Measurements from ENCODE around the gene TRIM14.
"Not testable (repeated sequence)": the region's sequence is repeated elsewhere in the genome, so short reads cannot be mapped to it uniquely, and the experiment has no call there.

The TRIM14 gene

DNA sequence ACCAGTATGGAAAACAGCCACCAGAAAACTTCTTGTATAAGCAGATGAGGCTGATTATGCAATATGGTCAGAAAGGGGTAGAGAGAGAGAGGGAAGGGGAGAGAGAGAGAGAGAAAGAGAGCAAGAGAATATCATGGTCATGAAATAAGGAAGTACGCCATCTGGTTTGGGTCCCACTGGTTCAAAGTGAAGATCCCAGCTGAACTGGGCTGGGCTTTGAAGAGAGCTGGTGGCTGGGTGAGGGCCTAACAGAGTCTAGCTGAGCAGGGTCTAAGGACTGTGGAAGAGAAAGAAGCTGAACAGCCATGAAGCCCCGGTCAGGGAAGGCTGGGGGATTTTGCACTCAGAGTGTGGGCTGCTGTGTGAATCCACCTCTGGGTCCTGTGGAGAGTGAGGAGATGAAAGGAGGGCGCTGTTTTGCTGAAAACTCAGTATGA, 14.6 kb downstream of the TRIM14 start:
- no peak for DNase-seq

DNA sequence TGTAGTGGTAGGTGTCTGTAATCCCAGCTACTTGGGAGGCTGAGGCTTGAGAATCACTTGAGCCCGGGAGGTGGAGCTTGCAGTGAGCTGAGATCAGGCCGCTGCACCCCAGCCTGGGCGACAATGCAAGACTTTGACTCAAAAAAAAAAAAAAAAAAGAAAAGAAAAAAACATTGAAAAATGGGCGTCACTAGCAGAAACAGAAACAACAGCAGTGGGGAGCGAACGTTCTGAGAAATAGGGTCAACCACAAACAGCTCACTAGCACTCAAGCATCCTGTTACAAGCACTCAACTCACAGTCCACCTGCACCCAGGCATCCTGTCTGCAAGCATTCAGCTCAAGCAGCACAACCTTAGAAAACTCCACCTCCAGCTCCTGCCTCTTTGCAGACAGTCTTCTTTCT, 17.2 kb downstream of the TRIM14 start:
- peak; percentile 70 to 77 for DNase-seq

DNA sequence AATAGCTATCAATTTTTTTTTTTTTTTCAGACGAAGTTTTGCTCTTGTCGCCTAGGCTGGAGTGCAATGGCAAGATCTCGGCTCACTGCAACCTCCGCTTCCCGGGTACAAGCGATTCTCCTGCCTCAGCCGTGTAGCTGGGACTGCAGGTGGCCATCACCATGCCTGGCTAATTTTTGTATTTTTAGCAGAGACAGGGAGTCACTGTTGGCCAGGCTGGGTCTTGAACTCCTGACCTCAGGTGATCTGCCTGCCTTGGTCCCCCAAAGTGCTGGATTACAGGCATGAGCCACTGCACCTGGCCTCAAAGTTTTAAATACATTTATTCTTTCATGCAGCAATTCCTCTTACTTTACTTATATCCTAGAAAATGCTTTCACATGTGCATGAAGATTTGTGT, 17.6 kb downstream of the TRIM14 start:
- DNase-seq = no peak

DNA sequence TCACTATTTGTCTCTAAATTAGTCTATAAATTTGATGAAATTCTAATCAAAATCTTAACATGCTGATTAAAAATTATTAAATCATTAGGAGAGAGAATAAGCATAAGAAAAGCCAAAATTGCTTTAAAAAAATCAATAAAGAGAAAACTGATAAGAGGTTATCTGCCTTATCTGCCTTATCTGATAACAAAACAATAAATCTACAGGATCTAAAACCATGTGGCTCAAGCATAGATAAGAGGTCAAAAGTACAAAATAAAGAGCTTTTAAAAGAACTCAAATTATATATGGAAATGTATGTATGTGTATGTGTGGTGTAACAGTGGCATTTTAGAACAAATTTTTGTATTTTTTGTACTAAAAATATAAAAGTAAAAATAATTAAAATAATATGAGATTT, 18.6 kb downstream of the TRIM14 start:
- no peak for DNase-seq

DNA sequence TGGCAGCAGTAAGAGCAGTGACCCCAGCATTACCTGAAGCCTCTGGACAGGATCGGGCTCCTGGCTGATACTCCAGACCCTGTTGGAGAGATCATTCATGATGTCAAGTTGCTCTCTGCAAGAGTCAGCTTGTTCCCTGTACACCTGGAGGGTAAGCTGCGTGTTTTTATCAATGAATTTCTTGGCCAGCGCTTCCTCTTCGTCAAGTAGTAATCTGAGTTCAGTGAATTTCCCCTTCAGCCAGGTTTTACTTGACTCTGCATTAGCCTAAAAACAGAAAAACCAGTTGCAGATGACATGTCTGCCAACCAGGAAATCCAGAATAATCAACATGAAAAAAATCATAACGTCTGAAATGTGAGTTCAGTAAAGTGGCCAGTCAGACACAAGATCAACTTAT, 19.1 kb downstream of the TRIM14 start:
- DNase-seq = no peak

DNA sequence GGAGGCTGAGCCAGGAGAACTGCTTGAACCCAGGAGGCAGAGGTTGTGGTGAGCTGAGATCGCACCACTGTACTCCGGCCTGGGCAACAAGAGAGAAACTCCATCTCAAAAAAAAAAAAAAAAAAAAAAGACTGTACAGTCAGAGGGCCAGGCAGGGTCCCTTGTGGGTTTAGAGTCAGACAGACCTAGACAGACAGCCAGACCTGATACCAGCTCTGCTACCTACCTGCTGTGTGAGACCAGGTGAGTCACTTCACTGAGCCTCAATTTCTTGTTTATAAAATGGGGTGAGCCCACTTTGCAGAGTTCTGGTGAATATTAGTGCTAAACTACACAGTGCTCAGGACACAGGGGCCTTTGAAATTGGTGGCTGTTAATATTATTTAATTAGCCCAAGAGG, 19.7 kb downstream of the TRIM14 start:
- no peak for DNase-seq

DNA sequence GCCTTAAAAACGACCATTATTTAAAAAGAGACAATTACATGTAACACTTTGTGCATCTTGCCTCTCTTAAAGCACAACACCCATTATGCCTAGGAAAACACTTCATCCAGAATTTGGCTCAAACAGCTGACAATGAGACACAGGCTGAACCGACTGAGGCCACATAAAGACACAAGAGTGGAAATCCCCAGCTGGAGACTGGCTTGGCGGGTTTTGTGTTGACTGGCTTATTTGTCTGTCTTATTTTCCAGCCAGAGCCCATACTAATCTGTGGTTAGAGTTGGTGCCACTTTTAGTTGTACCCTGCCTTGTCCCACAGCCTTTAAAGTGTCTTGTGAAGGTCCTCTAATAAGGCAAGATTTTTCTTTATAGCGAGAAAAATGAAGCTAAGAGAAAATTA, 21.2 kb downstream of the TRIM14 start:
- DNase-seq = peak; percentile 43 to 61

DNA sequence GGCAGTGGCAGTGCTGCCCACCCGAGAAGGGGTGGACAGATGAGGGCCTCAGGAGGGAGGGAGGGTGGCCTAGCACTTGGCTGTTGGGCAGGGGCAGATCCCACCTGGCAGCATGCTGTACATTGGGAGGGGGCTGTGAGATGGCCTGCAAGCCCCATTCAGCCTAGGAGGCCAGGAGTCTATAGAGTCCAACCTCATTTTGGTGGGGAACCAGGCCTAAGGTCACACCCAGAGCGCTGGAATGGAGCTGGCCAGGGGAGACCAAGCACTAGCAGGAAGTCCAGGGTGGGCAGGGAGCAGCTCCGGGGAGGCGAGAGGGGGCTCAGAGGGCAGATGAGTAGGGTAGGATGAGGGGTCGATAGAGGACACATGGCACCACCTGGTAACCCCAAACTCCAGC, 22.9 kb downstream of the TRIM14 start:
- DNase-seq = no peak

DNA sequence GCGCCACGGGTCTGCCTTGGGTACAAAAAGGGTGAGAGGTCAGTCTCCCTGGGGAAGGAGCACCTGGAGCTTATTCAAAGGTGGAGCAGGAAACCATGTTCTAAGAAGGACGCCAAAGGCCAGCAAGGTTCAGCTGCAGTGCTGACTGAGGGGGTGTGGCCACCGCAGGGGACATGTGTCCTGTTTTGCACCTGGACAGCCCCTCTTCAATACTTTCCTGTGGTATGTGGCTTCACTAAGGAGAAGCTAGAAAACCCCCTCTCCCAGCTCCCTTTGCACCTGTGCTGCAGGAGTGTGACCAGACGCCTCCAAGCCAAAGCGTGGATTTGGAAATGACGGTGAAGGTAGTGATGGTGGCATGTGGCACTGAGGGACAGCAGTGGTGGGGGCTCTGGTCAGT, 23.6 kb downstream of the TRIM14 start:
- DNase-seq = no peak

DNA sequence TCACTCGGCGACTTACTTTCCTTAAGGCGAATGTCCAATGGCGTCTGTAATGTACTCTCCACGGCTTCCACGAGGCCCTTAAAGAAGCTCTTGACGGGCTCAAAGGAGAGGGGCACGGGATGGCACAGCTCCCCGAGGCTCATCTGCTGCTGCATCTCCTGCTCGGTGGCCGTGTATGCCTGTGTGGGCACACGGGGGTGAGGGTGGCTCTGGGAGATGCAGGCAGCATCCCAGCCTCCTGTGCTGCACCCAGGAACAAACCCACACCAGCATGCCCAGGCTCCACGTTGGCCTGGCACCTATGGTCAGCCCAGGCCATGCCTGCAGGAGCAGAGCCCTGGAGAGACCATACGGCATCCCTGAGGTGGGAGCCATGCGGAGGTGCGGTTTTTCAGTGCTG, 24.2 kb downstream of the TRIM14 start:
- DNase-seq = no peak

DNA sequence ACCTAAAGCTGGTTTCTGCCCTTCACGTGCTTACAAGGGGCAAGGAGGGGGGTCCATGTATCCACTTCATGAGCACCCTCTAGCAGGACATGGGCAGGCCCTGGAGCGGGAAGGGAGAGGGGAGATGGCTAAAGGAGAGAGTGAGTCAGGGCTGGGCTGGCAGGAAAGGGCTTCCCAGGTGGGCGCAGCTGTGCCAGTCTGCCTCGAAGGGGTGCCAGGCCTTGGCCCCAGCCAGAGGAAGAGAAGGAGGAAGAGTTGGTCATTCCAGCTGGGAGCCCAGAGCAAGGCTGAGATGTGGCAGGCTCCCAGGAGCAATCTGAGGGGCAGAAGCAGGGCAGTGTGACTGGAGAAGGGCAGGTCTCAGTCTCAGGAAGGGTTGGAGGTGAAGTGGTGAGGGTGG, 24.7 kb downstream of the TRIM14 start:
- DNase-seq = no peak

DNA sequence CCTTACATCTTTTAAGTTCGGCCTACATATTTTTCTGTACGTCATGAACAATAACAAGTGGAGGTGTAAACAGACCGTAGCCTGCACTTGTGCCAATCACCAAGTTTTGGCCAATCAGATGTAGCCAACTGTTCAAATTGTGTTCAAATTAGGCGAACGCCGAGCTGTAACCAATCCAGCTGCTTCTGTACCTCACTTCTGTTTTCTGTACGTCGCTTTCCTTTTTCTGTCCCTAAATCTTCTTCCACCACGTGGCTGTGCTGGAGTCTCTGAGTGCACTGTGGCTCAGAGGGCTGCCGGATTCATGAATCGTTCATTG, 26.4 kb downstream of the TRIM14 start:
- no peak for DNase-seq

DNA sequence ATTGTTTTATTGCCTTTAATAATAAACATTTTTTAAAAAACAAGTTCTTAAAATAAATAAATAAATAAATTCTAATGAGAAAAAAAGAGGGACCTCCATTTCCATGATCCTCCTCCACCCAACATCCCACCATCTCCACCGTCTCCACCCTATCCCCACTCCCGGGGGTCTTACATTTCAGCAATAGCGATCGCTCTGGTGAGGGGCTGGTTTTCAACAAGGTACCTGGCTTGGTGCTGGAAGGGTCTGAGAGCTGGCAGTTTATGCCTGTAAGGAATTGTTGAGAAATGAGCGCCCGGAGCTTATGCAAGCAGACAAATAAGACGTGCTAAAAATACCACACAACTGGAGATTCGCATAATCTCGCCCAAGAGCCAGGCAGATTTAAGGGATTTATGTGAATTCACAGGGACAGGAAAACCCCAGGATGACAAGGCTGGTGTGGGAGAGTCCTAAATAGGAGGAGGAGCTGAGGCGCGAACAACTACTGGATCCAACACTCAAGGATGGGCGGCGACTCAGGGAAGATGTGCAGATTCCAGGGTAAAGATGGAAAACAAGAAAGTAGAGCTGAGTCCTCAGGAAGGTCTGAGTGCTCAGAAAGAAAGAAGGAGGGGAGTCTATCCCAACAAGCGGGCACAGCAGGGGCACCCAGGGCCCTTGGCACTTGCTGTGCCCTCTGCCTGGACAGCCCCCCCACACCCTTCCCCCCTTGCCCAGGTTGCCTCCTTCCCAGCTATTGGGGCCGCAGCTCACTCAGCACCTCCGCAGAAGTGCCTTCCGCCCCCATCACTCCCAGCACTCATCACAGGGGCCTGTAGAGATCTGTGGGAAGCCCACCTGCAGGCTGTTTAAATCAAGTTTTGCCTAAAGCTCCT, 27.0 kb downstream of the TRIM14 start:
- DNase-seq = no peak

DNA sequence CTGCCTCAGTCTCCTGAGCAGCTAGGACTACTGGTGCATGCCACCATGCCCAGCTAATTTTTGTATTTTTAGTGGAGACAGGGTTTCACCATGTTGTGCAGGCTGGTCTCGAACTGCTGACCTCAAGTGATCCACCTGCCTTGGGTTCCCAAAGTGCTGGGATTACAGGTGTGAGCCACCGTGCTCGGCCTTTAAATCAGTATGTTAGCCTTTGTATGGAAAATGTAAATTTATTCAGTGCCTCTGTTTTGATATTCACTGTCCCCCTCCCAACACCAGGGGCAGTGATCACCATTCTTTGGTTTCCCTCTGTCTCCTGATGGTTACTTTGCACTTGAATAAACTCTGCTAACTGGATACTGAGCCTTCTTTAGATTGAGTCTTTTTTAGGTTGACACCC, 28.3 kb downstream of the TRIM14 start:
- not testable (repeated sequence) for DNase-seq

DNA sequence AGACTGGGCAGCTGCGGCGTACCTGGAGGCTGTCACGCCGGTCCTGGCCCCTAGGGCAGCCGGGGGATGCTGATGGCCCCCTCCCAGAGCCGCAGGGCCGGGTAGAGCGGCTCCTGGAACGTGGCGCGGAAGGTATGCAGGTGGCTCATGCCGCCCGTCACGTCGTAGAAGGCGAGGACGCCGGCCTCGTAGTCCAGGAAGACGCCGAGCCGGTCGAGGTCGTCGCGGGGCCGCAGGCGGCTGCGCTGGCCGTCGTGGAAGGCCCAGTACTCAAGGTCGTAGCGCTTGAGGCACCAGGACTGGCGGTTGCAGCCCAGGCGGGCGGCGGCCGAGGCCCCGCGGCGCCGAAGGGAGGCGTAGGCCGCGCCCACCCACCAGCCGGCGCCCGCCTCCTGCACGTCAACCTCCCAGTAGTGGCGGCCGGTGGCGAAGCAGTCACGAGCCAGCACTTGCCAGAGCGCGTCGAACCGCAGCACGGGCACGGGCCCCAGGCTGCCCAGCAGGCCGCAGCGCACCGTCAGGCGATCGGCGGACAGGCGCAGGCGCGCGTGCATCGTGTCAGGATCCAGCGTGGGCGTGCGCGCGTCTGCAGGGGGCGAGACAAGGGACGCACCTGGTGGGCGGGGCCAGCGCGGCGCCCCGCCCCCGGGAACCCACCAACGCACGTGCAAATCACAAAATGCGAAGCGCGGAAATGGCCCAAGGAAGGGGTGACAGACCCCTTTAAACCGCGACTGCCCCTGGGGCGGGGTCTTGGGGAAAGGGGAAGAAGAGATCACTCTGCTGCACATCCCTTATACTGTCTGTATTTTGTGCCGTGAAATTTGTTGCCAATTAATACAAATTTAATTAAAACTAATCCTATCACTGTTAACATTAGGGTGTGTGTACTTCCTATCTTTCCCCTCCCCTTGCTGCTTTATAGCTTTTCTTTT, 31.3 kb downstream of the TRIM14 start:
- DNase-seq = no peak

DNA sequence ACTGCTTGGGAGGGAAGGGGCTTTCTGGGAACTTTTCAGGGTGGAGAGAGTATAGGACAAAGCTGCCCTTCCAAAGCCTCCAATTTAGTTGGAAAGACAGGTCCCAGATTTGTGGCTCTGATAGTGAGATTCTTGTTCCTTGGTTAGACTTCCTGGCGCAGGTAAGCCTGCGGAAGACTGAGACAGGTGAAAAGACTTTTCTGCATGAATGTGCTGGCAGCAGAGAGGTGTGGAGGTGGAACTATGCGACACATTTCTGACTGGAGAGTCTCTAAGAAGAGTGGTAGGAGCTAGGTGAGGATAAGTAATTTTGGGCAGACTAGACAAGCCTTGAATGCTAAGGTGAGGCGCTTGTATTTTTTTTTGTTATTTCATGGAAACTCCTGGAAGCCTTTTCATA, 32.6 kb downstream of the TRIM14 start:
- no peak for DNase-seq

DNA sequence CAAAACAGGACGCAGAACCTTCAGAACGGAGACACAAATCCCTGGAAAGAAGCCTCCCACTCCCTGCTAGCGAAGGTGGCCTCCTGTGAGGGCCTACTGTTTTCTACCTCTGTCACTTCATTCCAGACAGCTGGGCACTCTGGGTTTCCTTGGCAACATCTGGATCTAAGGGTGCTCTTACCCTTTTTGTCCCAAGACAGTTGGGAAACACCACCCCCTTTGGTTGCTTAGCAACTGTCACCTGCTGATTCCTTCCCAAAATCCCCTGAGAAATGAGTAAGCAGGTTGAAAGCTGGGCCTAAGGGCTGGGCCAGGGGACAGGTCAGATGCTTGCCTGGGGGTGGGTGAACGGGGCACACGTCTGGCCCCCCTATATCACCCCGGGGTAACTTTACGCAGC, 33.1 kb downstream of the TRIM14 start:
- no peak for DNase-seq

DNA sequence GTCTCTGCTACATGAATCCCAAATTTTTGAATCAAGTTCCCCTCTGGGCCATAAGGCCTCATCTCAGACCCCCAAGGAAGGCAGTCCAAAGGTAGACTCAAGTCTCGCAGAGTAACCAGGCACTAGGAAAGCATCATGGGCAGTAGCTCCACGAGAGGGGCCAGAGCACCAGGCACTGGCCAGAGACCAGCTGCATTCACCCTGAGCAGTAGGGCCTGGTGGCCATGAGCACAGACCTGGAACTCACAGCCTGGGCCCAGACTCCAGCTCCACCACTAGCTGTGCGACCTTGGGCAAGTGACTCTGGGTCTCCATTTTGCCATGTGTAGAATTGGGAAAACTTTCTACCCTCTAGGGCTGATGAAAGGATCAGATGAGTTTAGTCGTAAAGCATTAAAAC, 34.0 kb downstream of the TRIM14 start:
- no peak for DNase-seq

DNA sequence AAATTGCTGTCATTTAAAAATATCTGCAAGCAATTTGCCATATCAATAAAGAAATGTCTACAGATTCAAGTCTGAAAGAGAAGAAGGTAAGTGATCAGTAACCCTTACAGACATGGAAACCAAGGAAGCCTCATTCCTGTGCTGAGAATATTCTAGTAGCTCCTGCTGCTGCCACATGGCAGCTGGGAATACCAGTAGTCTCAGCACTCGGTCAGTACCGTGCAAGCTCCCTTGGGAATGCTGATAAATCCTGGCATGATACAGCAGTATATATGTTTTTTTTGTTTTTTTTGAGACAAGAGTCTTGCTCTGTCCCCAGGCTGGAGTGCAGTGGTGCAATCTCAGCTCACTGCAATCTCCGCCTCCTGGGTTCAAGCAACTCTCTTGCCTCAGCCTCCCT, 34.6 kb downstream of the TRIM14 start:
- no peak for DNase-seq

DNA sequence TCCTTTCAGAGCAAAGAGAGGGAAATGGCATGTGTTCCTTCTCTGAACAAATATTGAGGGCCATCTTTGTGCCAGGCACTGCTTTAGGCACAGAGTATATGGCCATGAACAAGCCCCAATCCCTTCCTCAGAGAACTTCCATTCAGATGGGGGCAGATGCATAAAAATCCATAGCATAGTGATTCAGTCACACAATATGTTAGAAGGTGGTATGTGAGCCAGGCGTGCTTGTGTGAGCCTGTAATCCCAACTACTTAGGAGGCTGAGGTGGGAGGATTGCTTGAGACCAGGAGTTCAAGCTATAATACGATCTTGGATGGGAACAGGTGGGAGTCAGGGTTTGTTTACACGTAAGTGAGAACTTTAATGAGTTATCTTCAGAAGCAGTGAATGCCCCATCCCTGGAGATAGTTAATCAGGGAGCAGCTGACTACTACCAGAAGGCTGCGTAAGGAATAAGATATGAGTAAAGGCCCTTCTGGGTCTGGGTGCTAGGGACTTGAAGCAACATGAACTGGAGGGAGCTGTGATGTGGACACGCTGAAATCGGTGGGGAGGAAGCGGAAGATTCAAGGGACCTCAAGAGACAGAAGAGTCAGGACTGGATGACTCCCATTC, 35.3 kb downstream of the TRIM14 start:
- DNase-seq = no peak

DNA sequence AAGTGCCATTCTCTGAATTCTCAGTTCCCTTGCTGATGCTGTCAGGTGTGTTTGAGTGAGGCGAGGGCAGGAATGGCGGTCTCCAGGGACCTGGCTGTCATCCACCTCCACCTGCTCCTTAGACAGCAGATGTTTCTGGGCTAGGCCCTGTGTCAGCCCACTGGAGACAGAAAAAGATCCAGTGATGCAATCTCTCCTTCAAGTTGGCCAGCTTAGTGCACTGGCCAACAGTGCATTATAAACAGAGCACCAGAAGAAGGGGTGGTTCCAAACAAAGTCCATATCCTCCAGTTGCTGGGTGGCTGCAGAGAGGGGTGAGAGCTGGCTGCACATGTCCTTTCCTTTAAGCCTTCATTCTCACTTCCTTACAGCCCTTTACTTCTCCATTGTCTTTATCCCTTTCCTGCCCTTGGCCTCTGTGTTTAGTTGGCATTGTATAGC, 35.9 kb downstream of the TRIM14 start:
- DNase-seq = no peak

DNA sequence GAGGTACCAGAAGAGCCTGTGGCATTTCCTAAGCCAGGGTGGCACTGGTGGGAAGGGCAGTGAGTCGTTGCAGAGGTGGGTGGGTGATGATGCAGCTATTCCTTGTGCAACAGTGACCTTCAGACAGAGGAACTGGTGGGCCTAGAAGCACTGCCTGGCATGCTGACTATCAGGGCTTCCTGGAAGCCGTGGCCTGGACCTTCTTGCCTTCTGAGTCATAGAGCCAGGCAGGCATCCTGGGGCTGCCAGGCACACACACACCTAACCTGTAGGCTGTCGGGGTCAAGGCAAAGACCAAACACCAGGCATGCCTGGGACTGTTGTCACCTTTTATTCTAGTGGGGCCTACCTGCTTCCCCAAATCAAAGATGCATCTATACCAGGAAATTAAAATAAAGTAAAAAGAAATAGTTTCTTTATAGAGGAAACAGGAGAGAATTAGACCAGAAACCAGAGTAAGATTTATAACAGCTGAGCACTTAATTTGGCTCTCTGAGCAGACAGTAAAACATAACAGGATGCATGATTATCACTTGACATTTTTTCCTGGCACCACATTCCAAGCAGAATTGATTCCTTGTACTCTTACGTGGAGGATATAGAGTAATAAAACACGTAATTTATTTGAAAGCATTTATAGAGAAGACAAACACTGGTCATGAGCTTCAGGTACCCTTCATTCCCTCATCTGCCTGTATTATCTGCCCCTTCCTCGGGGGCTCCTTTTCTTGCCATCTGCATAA, 37.4 kb downstream of the TRIM14 start:
- DNase-seq = peak; percentile 45 to 59

DNA sequence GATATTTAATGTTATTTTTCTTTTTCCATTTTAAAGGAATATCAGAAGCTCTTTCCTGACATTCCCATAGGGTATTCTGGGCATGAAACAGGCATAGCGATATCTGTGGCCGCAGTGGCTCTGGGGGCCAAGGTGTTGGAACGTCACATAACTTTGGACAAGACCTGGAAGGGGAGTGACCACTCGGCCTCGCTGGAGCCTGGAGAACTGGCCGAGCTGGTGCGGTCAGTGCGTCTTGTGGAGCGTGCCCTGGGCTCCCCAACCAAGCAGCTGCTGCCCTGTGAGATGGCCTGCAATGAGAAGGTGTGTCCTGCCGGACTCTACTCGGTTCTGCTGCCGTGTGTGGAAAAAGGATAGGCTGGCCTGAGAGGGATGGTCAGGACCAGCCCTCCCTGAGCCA, 38.2 kb downstream of the TRIM14 start:
- no peak for DNase-seq
